Hematopoietic multipotent progenitor cell treated with erythropoietin and hydrocortisone succinate and interleukin-3 and kit ligand, for 8 days (in vitro differentiated cells): ENCODE data around the gene XIRP2.
A peak's percentile ranks its signal among the peaks of the same experiment; 100 is the strongest.

Experiments used
- DNase-seq: peaks from one replicate; pipeline ENCODE4 v3.0.0-alpha.2; 2015

XIRP2 gene

DNA sequence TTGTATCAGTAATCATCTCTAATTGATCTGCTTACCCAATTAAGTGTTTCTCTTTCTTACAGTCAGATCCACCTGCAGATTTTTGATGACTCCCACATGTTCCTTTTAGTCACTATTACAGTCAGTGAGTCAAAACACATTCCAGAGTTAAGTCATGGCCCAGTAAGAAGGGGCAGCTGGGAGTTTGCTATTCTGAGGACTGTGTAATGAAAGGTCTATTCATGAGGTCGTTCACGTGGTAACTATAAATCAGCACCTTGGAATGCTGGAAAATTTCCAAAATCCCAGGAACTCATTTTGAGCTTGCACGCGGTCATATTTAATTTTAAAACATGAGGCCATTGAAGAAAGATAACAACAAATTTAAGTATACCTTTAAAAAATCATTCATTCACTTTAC, 252.5 kb downstream of the XIRP2 start:
- DNase-seq = no peak

DNA sequence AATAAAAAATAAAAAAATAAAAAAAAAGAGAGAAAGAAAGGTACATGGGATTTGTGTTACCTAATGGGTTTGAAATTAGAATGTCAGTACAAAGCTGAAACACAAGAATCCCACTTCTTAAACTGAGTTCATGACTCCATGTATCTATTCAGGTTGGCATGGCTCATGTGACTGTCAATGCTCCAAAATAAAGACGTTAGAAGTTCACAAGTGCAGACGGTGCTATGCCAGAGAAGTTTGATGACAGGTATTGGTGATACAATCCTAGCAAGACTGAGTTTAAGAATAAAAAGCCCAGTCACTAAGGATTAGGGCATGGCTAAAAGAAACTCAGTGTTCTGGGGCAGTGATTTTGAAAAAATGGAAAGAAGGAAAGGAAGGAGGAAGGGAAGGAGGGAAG, 254.3 kb downstream of the XIRP2 start:
- no peak for DNase-seq

DNA sequence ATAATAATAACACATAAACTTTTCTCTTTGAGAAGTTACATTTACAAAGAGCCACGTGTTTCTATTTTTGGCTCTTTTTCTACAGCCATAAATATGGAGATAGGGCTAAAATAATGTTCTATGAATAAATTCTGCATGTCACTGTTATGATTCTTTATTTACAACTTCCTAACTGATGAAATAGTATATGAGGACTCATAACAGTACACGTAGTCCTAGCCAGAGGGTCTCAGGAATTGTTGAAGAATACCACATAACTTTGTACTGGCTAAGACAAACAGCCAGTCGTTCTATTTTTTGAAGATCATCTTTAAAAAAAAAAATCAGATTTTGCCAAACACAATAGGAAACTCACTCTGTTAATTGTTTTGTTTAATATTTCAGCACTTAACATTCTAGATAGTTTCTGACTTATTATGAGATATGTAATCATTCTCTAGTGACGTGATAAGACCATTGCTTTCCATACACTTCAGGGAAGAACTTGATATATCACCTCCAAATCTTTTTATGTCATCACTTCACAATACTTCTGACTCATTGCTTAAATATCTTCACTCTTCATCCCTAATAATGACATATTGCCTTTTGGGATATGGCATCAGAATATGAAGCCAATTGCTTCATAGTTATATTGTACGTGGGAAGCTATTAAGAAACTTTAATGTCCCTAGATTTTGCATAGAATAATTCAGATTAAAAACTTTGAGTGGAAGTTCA, 256.1 kb downstream of the XIRP2 start:
- no peak for DNase-seq

DNA sequence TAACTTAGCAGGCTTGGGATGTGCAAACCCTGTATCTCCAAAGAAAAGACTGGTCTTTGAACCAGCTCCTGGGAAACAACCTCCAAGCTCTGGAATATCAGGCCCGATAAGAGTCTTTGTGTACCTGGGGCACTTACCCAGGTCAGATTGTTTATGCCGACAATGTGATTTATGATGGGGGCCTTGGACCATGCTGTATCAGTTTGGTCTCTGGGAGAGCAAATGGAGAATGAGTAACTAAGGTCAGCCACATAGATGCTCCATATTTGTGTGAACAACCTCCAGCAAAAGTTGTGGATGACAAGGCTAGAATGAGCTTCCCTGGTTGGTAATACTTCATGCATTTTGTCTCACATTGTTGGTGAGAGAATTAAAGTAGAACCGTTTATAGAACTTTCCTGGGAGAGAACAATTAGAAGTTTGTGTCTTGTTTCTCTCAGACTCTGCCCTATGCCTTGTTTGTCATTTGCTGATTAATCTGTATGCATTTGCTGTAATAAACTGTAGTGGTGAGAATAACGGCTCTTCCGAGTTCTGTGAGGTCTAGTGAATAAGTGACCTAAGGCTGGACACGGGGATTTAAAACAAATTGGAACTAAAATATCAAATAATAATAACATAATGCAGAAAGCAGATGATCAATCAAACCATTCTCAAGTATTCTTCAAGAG, 259.1 kb downstream of the XIRP2 start:
- no peak for DNase-seq

DNA sequence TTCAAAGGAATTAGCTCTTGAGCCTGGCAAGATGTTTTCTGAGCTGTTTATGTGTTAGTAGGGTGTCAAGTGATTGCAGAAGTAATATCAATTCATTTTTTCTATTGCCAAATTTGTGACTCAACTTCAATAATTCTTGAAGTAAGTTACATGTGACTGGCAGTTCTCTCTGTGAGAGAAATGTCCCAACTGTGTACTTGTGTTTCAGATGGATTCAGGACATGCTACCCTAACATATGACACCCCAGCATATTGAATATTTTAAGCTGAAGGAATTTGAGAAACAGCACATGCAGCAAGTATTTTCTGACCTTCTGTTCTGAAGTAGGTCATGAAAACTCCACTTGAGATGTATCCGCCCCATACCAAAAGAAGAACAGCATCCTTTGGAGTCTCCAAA, 263.6 kb downstream of the XIRP2 start:
- no peak for DNase-seq

DNA sequence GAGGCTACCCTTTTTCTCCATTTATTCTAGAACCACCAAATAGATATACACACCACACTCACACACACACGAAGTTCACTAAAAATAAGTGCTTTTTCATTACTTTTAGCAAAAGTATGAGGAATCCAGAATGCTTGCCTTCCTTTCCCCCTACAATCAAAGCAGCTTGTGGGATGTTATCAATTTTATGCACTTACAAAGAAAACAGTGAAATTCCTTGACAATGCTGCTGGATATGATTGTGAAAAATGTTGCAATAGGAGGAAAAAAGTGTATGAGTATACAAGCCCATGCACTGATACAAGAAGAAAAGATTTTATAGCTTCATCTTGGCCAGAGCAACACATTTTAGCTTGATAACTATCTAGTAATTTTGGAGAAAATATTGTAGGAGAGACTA, 269.2 kb downstream of the XIRP2 start:
- no peak for DNase-seq

DNA sequence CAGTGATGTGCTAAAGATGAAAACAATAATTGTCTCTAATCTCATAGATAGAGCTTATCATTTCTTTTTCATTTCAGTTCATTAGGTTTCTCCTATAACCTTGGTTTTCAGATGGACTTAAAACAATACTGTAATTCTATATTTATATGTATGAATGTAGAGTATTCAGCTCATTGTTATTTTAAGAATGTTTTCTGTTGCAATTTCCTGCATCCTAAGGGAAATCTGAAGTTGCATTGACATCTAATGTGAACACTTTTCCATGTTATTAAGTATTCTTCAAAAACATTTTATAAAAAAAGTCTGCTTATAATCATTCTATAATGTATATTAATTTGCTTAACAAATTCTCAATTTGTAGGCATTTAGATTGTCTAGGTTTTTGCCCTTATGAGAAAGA, 288.9 kb downstream of the XIRP2 start:
- no peak for DNase-seq

DNA sequence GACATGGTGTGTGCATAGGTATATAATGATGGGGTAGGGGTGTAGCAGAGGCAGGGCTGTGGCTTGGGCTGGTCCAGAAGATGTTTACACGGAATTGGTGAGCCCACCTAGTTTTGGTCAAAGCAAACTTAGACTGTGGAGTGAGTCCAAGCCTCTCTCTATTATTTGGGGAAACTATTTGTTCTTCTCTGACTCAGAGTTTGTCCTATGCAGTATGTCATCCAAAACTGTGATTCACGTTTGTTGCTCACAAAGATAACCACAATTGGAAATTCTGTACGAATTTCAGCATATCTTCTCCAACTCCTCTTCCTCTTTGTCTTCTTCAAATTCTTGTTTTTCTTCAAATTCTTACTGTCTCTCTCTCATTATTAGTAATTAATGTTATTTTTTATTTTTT, 292.9 kb downstream of the XIRP2 start:
- DNase-seq = no peak

DNA sequence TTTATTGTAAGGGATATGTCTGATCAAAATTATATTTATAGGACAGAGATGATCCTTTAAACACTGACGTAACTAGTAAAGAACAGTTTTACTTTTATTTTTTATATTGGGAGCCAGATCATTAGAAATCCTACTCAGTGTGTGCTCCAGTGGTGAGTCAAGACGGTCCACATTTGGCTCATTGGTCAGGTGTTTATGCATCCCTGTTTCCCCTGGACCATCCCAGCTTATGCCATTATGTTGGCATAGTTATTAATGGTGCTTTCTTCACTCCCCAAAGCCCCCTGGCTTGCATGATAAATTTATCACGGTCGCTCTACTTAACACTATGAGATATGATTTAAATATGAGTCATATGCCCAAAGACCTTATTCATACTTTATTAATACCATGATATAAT, 293.4 kb downstream of the XIRP2 start:
- no peak for DNase-seq

DNA sequence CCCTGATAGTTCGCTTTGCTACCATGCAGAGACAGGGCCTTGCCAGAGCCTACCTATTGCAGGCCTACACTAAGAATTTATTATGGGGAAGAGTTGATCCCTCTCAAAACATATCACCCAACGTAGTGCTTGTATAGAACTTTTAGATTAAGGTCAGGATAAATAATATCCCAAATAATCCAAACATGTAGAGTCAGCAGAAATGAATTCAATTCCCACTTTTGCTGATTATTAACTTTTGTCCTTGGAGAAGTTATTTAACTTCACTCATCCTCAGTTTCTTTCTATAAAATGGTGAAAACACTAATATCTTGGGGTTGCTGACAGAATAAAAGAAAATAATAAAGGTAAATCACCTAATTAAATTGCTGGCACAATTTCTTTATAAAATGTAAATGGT, 294.1 kb downstream of the XIRP2 start:
- DNase-seq = no peak

DNA sequence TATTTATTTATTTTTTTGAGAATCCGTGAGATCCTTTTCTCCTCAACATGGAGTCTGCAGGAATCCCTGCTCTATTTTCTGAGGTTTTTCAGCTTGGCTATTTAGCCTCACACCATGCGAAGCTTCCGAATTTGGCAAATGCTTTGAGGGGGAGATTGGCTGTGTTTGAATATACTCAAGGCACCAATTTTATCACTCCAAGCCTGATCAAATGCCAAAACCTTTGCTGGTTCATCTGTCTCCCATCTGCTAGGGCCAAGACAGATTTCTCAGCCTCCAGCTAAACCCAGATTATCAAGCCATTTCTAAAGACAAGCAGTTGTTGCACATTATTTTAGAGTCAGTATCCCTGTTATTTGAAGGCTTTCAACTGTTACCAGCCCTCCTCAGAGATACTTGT, 295.7 kb downstream of the XIRP2 start:
- no peak for DNase-seq

DNA sequence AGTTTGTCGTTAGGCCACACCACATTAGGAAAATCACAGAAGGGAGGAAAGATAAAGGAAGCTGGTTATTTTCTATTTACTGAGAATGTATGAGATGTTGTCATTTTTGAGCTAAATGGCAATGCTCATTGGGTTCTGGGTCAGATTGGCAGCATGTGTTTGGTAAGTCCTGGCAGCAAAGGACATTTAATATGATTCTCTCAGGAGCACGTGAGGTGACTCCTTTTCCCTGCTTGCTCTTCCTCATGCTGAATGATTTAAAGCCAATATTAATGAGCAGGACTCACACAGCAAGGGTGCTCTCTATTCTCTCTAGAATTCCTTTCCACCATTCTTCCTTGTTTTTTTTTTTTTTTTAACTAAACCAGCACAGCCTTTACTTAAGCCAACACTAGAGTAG, 298.2 kb downstream of the XIRP2 start:
- no peak for DNase-seq

DNA sequence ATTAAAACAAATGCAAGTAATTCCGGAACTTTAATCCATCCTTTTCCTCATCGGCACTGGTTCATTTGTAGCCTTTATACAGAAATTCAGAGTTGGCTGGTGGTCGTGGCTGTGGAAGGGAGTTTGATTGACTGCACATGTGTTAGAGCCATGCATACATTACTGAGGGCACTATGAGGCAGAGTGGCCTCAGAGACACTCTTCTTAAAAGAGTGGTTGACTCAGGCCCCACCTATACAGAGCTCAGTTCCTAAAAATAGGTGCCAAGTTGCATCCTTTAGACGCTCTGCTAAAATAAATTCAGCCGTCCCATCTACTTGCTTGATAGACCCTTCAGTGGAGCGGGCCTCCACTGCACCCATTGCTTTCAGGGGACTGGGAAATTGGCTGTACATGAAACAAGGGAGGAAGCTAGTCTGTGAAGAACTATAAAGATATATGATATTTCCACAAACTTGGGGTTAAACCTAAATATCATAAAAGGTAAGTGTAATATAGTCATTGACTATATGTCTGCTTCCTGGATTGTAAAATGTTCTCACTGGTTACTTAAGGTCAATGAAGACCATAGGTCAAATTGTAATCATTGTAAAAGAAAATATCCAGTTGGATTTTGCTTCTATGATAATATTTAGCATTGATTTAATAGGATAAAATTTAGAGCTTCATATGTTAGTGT, 298.9 kb downstream of the XIRP2 start:
- DNase-seq = no peak

DNA sequence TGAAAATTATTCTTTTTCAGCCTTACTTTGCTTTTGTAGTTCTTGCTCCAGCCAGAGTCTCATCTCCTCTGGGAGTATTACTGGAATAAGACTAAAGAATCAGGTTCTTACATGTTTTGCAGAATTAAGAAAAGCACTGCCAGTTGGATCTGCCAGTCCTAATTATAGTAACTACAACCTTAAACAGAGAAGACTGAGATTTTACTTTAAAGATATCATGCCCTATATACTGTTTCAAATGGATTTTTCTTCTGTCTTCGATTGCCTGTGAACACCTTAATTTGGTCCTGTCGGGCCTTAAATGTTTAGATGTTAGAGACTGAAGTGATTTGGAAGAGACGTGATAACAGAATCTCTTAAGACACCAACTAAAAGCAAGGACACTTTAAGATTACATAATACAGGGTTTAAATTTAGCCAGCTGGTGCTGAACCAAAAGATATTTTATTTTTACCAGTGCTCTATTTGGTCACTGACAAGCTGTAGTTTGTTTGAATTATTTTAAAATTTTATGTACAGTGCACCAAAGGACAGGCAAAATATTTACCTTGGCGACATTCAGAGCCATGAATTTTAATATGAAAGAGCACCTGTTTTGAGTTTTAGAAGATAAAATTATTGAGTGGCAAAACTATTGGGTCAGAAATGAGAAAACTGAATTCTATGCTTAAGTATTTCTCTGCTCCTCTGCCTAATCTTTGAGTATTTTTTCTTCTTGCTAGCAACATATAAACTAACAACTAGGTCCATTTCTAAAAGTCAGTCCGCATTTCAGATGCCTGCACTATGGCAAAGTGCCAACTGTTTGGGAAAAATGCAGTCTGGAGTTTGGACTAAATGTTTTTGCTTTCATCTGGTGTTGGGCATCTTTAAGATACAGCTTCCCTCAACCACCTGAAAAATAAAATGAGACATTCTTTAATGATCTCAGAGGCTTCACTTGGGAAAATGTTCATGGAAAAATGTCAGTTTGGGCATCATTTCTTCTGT, 300.0 kb downstream of the XIRP2 start:
- no peak for DNase-seq

DNA sequence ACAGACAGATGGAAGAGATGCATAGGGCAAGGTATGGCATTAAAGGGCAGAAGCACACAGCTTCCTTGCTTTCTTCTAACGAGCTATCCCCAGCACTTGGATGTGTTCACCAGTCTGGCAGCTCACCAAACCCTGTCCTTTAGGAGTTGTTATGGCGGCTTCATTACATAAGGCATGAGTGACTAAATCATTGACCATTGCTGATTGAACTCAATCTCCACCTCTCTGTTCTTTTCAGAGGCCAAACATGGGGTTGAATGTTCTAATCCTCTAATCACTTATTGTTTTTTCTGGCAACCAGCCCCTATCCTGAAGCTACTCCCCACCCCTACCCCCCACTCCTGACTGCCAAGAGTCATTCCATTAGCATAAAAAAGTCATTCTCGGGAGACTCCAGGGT, 301.8 kb downstream of the XIRP2 start:
- DNase-seq = no peak

DNA sequence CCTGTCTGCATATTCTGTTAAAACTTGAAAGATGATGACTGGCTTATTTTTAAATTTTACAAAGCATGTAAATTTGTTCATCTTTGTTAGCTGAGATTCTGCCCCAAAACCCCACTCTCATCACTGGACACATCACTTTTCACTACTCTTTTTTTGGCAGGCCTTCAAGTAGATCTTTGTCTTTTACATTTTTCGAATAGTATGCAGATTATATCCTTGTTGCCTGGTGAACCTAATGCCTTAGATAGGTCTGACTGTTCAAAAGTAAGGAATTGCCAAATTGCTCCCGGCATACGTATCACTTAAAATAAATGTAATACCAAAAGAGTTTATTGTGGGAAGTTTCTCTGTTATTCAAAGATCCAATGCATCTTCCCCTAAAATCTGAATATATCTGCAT, 303.3 kb downstream of the XIRP2 start:
- no peak for DNase-seq

DNA sequence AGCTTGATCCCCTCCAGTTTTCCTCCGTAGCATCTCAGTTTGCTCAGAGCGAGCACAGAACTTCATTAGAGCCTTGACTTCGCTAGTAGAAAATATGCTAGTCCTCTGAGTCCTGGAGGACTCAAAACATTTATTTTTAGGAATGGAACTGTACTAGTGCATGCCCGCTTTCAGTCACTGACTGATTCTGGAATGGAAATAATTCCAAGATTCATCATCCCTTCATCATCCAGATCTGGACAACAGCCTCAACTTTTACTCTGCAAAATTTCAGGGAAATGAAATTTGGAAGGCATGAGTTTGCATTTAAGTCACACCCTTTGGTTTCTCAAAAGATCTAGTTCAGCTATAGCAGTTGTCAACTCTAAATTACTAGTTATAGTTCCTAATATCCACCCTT, 304.6 kb downstream of the XIRP2 start:
- no peak for DNase-seq

DNA sequence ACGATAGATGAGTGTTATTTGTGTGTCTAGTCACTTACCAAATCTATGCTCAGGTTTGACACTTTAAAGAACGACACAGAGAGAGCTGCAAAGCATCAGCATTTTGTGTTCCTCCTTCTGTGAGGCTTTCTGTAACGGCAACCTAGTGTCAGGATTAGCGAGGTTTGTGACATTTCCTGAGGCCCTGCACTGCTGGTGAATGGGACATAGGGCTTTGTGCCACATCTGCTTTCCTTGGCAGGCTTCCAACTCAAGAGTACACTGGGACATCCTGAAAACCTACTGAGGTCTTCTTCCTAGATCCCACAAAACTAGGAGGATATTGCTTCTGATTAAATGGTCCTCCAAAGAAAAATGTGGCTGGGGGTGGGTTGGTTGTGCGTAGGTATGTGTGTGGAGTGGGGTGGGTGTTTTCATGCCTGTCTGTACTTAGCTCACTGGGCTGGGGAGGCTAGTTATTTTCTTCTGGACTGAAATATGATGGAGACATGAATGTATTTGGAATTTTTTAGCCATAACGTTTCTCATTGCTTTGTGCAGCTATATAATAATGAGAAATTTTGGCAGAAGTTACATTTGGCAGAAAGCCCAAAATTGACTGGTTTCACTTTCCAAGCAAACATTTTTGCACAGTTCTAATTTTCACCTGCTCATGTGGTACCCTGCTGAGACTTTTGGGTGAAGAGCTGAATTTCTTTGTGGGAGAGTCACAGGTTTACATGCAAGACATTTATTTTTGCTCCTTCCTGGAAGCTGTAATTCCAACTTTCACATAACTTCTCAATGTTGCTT, 308.4 kb downstream of the XIRP2 start:
- DNase-seq = peak; percentile 20

DNA sequence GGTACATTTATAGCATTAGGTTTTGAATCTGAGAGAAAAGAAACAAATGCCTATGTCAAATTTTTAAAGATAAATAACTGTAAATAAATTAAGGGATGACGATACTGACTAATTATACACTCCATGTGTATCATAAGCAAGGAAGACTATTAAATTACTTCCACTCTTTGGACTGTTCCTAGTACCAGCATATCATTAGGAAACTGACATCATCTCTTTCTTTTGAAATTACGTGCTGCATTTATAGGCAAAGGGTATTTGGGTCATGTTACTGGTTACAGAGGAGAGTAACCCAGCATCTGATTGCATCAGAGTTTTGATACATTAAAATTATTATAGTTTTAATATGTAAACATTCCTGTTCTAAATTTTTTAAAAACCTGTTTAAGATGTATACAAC, 309.7 kb downstream of the XIRP2 start:
- no peak for DNase-seq

DNA sequence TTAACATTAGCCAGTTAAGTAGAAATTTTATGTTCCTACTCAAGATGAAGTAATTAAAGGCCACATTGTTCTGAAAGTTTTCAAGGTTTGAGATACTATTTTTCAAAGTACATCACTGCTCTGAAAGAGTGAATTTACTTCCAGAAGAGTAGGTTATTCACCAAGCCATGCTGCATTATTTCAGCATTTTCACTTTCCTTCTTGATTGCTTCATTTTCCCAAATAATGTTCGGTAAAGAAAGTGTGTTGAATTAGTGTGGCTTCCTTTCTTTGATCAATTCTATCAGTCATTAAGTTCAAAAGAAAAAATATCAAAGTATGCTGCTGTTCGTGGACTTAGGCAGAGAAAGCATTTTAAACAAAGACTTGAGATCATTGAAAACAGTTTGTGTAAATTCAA, 310.3 kb downstream of the XIRP2 start:
- DNase-seq = no peak

DNA sequence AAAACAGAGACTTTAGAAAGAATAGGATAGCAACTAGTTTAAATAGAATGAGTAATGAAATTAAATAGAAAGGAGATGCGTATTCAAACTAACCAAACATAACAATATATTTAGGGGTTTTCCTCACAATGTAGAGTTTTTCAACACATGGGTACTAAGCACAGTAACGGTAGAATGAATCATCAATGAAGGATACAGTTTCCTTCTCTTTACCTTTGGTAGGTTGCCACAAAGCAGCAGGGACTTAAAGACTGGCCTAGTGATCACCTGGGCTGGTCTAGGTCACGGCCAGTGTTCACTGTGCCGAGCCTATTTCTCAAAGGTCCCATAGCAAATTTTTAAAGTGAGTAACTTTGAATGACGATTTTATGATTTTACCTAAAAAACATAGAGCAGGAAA, 311.7 kb downstream of the XIRP2 start:
- DNase-seq = no peak

DNA sequence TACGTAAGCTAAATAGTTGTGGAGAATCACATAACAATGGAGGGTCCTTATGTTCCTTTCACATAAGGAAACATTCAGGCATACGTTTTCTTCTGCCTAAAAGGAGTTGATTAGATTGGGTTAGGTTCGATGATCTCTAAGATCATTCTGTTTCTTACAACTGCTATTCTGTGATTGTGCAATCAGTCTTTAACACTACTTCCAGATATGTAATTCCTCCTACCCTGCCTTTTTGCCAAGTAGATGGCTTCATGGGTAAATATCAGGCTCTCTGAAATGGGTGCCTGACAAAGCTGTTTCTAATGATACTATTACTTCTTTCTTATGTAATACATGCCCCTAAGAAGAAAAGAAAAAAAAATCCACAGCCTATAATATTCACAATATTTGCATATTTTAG, 321.5 kb downstream of the XIRP2 start:
- no peak for DNase-seq
